ENCODE measurements around the gene TMEM129. TPM values are rescaled to one million over a fixed set of nuclear protein-coding genes. Genes with fewer than 3 reads are reported as not detected.

TMEM129 gene
- total RNA-seq, 2 donors from 2014 or later, result 73.7 to 81.7 TPM

GRCh38 chr4:1738410-1738809 lies 17.3 kb upstream of the TMEM129 start:
- H3K27ac ChIP-seq, result no peak overlapping the region
- intact Hi-C loops (cut with DNase I), result no loop called here
- WGBS, result 97% methylated on average over 4 of the region's 4 CpGs
- H3K4me3 ChIP-seq, result no peak overlapping the region
- H3K9me3 ChIP-seq, result no peaks in the 10 kb centered on the region
- TF ChIP-seq POLR2AphosphoS5 (IDR thresholded peaks at IDR 0.05), result no peak
- no peak for TF ChIP-seq CTCF (IDR thresholded peaks at IDR 0.05)
- no peak for TF ChIP-seq POLR2A (IDR thresholded peaks at IDR 0.05)
- no peaks in the 10 kb centered on the region for H3K27me3 ChIP-seq (replicated peaks; ENCODE audit: insufficient read depth)
- no peak for DNase-seq (ENCODE audit: low spot score)
- no peaks in the 10 kb centered on the region for H3K36me3 ChIP-seq
- no peaks in the 10 kb centered on the region for H3K4me1 ChIP-seq (replicated peaks)

GRCh38 chr4:1737666-1738065 lies 16.5 kb upstream of the TMEM129 start:
- H3K4me1 ChIP-seq (replicated peaks), result no peaks in the 10 kb centered on the region
- no peaks in the 10 kb centered on the region for H3K36me3 ChIP-seq
- 97% methylated on average over 14 of the region's 15 CpGs for whole genome bisulfite sequencing
- intact Hi-C loops (cut with DNase I), result no loop called here
- H3K9me3 ChIP-seq, result no peaks in the 10 kb centered on the region
- H3K27ac ChIP-seq, result no peak overlapping the region
- H3K4me3 ChIP-seq, result no peak overlapping the region
- DNase-seq (ENCODE audit: low spot score), result no peak
- H3K27me3 ChIP-seq (replicated peaks; ENCODE audit: insufficient read depth), result no peaks in the 10 kb centered on the region
- TF ChIP-seq POLR2AphosphoS5 (IDR thresholded peaks at IDR 0.05) (no peak), CTCF (IDR thresholded peaks at IDR 0.05) (no peak), POLR2A (IDR thresholded peaks at IDR 0.05) (no peak)

GRCh38 chr4:1736812-1737211 lies 15.7 kb upstream of the TMEM129 start:
- Histone ChIP-seq H3K36me3 (no peaks in the 10 kb centered on the region), H3K27me3 (replicated peaks; ENCODE audit: insufficient read depth) (no peaks in the 10 kb centered on the region), H3K4me3 (no peak overlapping the region), H3K9me3 (no peaks in the 10 kb centered on the region), H3K27ac (no peak overlapping the region), H3K4me1 (replicated peaks) (no peaks in the 10 kb centered on the region)
- TF ChIP-seq CTCF (IDR thresholded peaks at IDR 0.05) (no peak), POLR2A (IDR thresholded peaks at IDR 0.05) (no peak), POLR2AphosphoS5 (IDR thresholded peaks at IDR 0.05) (no peak)
- intact Hi-C loops (cut with DNase I), result no loop called here
- WGBS, result 93% methylated on average over 13 of the region's 13 CpGs
- DNase-seq (ENCODE audit: low spot score), result no peak

GRCh38 chr4:1735215-1735614 lies 14.1 kb upstream of the TMEM129 start:
- H3K27me3 ChIP-seq (replicated peaks; ENCODE audit: insufficient read depth), result no peaks in the 10 kb centered on the region
- H3K4me3 ChIP-seq, result no peak overlapping the region
- no peak for DNase-seq (ENCODE audit: low spot score)
- 91% methylated on average over 16 of the region's 20 CpGs for WGBS
- no peaks in the 10 kb centered on the region for H3K36me3 ChIP-seq
- TF ChIP-seq CTCF (IDR thresholded peaks at IDR 0.05), result no peak
- TF ChIP-seq POLR2AphosphoS5 (IDR thresholded peaks at IDR 0.05), result no peak
- no peak for TF ChIP-seq POLR2A (IDR thresholded peaks at IDR 0.05)
- no peaks in the 10 kb centered on the region for H3K9me3 ChIP-seq
- intact Hi-C loops (cut with DNase I), result no loop called here
- H3K4me1 ChIP-seq (replicated peaks), result no peaks in the 10 kb centered on the region
- no peak overlapping the region for H3K27ac ChIP-seq

- Histone ChIP-seq H3K27me3 (replicated peaks; ENCODE audit: insufficient read depth) (no peaks in the 10 kb centered on the region), H3K9me3 (no peaks in the 10 kb centered on the region), H3K4me3 (no peak overlapping the region), H3K4me1 (replicated peaks) (no peaks in the 10 kb centered on the region), H3K27ac (no peak overlapping the region), H3K36me3 (no peaks in the 10 kb centered on the region)
- intact Hi-C loops (cut with DNase I), result no loop called here
- DNase-seq (ENCODE audit: low spot score), result no peak
- TF ChIP-seq POLR2AphosphoS5 (IDR thresholded peaks at IDR 0.05) (no peak), CTCF (IDR thresholded peaks at IDR 0.05) (no peak), POLR2A (IDR thresholded peaks at IDR 0.05) (no peak)
- 60% methylated on average over 10 of the region's 10 CpGs for WGBS
These were observed 11.8 kb upstream of the TMEM129 start for GRCh38 chr4:1732911-1733310.
